Liver (tissue), 9 donors: ENCODE measurements around the gene UNC13C. TPM values are rescaled to one million over a fixed set of nuclear protein-coding genes. Genes with fewer than 3 reads are reported as not detected.

Source experiments
- DNase-seq: peaks from one replicate; pipeline ENCODE4 v3.0.0-alpha.2; 2017; ENCODE audit warnings: low spot score
- H3K27ac ChIP-seq, 2 donors: one replicate each; pipeline ENCODE4 v1.7.0; 2013; ENCODE audit warnings: inconsistent platforms in 2 of 2, low read length in 2 of 2, control low read depth in 1 of 2, low read depth in 1 of 2, mild to moderate bottlenecking in 1 of 2
- H3K27me3 ChIP-seq, 4 donors: one replicate each; pipeline versions ENCODE4 v1.6.1 to v1.7.0; 2013; ENCODE audit warnings: low read length in 3 of 4, inconsistent platforms in 1 of 4, mild to moderate bottlenecking in 1 of 4, moderate library complexity in 1 of 4; ENCODE audit not compliant: control insufficient read depth in 4 of 4, insufficient read depth in 4 of 4
- H3K36me3 ChIP-seq, 4 donors: one replicate each; pipeline versions ENCODE4 v1.6.1 to v1.7.0; 2013; ENCODE audit warnings: low read length in 3 of 4, mild to moderate bottlenecking in 3 of 4, low read depth in 1 of 4, moderate library complexity in 1 of 4; ENCODE audit not compliant: control insufficient read depth in 4 of 4, insufficient read depth in 3 of 4
- H3K4me1 ChIP-seq, 4 donors: one replicate each; pipeline versions ENCODE4 v1.6.1 to v1.7.0; 2013; ENCODE audit warnings: low read length in 3 of 4, mild to moderate bottlenecking in 3 of 4, moderate library complexity in 1 of 4; ENCODE audit not compliant: control insufficient read depth in 4 of 4, insufficient read depth in 4 of 4
- H3K4me3 ChIP-seq, 3 donors: one replicate each; pipeline versions ENCODE4 v1.6.1 to v1.7.0; 2013; ENCODE audit warnings: low read length in 3 of 3, control low read depth in 1 of 3, low read depth in 1 of 3, mild to moderate bottlenecking in 1 of 3
- H3K9ac ChIP-seq, 2 donors: one replicate each; pipeline ENCODE4 v1.7.0; 2013; ENCODE audit warnings: low read length in 2 of 2, mild to moderate bottlenecking in 2 of 2, moderate library complexity in 2 of 2, control low read depth in 1 of 2, low read depth in 1 of 2
- H3K9me3 ChIP-seq, 4 donors: one replicate each; pipeline versions ENCODE4 v1.6.1 to v1.7.0; 2013; ENCODE audit warnings: low read length in 3 of 4; ENCODE audit not compliant: control insufficient read depth in 4 of 4
- EGR1 ChIP-seq, 2 donors: IDR thresholded peaks; 2 replicates each; pipeline ENCODE4 v1.6.1; 2016 to 2018; ENCODE audit warnings: antibody characterized with exemption in 2 of 2, low read depth in 2 of 2
- FOXA1 ChIP-seq: IDR thresholded peaks from 2 replicates; pipeline ENCODE4 v1.6.1; 2016; ENCODE audit warnings: antibody characterized with exemption
- FOXA2 ChIP-seq: IDR thresholded peaks from 2 replicates; pipeline ENCODE4 v1.6.1; 2016; ENCODE audit warnings: antibody characterized with exemption
- GABPA ChIP-seq, 2 donors: IDR thresholded peaks in 1 of 2; conservative IDR thresholded peaks in 1 of 2; 2 replicates each; pipeline ENCODE4 v1.6.1; 2016; ENCODE audit warnings: antibody characterized with exemption in 2 of 2, mild to moderate bottlenecking in 1 of 2, moderate library complexity in 1 of 2
- HNF4A ChIP-seq, 2 donors: conservative IDR thresholded peaks; 2 replicates each; pipeline ENCODE4 v1.6.1; 2016; ENCODE audit warnings: antibody characterized with exemption in 2 of 2, mild to moderate bottlenecking in 2 of 2
- HNF4G ChIP-seq: IDR thresholded peaks from 2 replicates; pipeline ENCODE4 v1.6.1; 2016; ENCODE audit warnings: antibody characterized with exemption
- JUND ChIP-seq, 2 donors: IDR thresholded peaks; 2 replicates each; pipeline ENCODE4 v1.6.1; 2016; ENCODE audit warnings: antibody characterized with exemption in 2 of 2
- NR2F2 ChIP-seq: IDR thresholded peaks from 2 replicates; pipeline ENCODE4 v1.6.1; 2016; ENCODE audit warnings: antibody characterized with exemption
- RAD21 ChIP-seq, 2 donors: IDR thresholded peaks; 2 replicates each; pipeline ENCODE4 v1.6.1; 2016; ENCODE audit warnings: antibody characterized with exemption in 2 of 2, mild to moderate bottlenecking in 2 of 2
- RXRA ChIP-seq, 2 donors: IDR thresholded peaks; 2 replicates each; pipeline ENCODE4 v1.6.1; 2017 to 2018; ENCODE audit warnings: antibody characterized with exemption in 2 of 2, mild to moderate bottlenecking in 1 of 2
- SP1 ChIP-seq: IDR thresholded peaks from 2 replicates; pipeline ENCODE4 v1.6.1; 2018; ENCODE audit warnings: antibody characterized with exemption, mild to moderate bottlenecking
- TAF1 ChIP-seq: conservative IDR thresholded peaks from 2 replicates; pipeline ENCODE4 v1.6.1; 2016; ENCODE audit warnings: antibody characterized with exemption, mild to moderate bottlenecking
- YY1 ChIP-seq: IDR thresholded peaks from 2 replicates; pipeline ENCODE4 v1.6.1; 2016; ENCODE audit warnings: antibody characterized with exemption, mild to moderate bottlenecking
- WGBS: extraction: QIAGEN DNeasy Blood & Tissue Kit; methylation state at CpG from one replicate; pipeline ENCODE4 v1.1.7; 2013; 5-methylcytosine and 5-hydroxymethylcytosine counted together
- polyA plus RNA-seq, 2 donors: library from polyadenylated mRNA; stranded (reverse) in 1 of 2; unstranded in 1 of 2; fragments of 200-250 nt in 1 of 2; fragments of >200 nt in 1 of 2; fragmentation: Nextera tagmentation in 1 of 2; extraction: Ambion mirVana in 1 of 2; gene quantifications; one replicate each; pipeline versions ENCODE4 v1.2.1 to v1.2.3, GENCODE V29; 2013 to 2015
- total RNA-seq, 2 donors: library from RNA; depleted of rRNA; stranded (reverse); fragments of >200 nt; gene quantifications; one replicate each; pipeline ENCODE4 v1.2.3, GENCODE V29; 2014
- TF ChIP-seq, protein P1 (sequence below): IDR thresholded peaks from 2 replicates; pipeline ENCODE4 v1.6.1; 2016; ENCODE audit warnings: antibody characterized with exemption
- TF ChIP-seq, protein P2 (sequence below): IDR thresholded peaks from 2 replicates; pipeline ENCODE4 v1.6.1; 2016; ENCODE audit warnings: antibody characterized with exemption, mild to moderate bottlenecking
- TF ChIP-seq, protein P3 (sequence below): fragments of 150-350 bp; IDR thresholded peaks from 2 replicates; pipeline ENCODE4 v1.5.1; 2017; ENCODE audit warnings: improper control_type of control experiment, low read depth, low read length; ENCODE audit not compliant: missing input control
- TF ChIP-seq, protein P4 (sequence below): IDR thresholded peaks from 2 replicates; pipeline ENCODE4 v1.6.1; 2016; ENCODE audit warnings: antibody characterized with exemption
- TF ChIP-seq, protein P5 (sequence below): IDR thresholded peaks from 2 replicates; pipeline ENCODE4 v1.6.1; 2016; ENCODE audit warnings: antibody characterized with exemption
- donor health status: healthy.
- donor health status: healthy.
- donor health status: healthy.
- donor health status: healthy.
- donor health status: healthy.

The UNC13C gene
- total and polyA plus RNA-seq, 4 donors: 0.19 TPM; not detected in 3

DNA sequence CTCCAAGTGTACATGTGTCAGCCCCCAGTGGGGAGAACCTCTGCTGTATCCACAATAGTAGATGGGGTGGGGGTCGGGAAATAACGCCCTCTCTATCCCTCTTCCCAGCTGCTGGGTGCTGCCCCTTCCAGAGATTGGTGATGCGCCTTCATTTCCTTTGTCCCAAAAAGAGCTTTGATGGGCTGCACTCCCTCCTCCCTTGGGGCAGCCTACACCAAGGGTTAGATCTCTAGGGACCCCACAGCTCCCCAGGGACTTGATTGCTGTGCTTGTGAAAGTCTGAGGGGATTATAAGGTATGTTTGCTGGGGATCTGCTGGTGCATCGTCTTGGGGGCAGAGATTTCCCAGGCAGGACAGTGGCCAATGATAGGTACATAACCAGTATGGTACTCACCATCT, 105.3 kb downstream of the UNC13C start:
- no peak for DNase-seq
- no peak overlapping the region for H3K4me3 ChIP-seq
- peaks cover 0 to 5% (median 0%) of the 10 kb centered on the region in 4 donors for H3K27me3 ChIP-seq
- no peaks in the 10 kb centered on the region for H3K36me3 ChIP-seq
- H3K9ac ChIP-seq: no peak overlapping the region
- peaks cover 0 to 3% (median 0%) of the 10 kb centered on the region in 4 donors for H3K4me1 ChIP-seq
- TF ChIP-seq FOXA1 (no peak), RAD21 (IDR thresholded peaks at IDR 0.05) (no peak), SP1 (no peak), HNF4G (no peak), YY1 (no peak), FOXA2 (no peak), TAF1 (no peak), EGR1 (IDR thresholded peaks at IDR 0.05; ENCODE audit: low read depth in 2 of 2) (no peak)
- TF ChIP-seq, protein P1, sequence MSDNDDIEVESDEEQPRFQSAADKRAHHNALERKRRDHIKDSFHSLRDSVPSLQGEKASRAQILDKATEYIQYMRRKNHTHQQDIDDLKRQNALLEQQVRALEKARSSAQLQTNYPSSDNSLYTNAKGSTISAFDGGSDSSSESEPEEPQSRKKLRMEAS: no peak
- TF ChIP-seq, protein P2, sequence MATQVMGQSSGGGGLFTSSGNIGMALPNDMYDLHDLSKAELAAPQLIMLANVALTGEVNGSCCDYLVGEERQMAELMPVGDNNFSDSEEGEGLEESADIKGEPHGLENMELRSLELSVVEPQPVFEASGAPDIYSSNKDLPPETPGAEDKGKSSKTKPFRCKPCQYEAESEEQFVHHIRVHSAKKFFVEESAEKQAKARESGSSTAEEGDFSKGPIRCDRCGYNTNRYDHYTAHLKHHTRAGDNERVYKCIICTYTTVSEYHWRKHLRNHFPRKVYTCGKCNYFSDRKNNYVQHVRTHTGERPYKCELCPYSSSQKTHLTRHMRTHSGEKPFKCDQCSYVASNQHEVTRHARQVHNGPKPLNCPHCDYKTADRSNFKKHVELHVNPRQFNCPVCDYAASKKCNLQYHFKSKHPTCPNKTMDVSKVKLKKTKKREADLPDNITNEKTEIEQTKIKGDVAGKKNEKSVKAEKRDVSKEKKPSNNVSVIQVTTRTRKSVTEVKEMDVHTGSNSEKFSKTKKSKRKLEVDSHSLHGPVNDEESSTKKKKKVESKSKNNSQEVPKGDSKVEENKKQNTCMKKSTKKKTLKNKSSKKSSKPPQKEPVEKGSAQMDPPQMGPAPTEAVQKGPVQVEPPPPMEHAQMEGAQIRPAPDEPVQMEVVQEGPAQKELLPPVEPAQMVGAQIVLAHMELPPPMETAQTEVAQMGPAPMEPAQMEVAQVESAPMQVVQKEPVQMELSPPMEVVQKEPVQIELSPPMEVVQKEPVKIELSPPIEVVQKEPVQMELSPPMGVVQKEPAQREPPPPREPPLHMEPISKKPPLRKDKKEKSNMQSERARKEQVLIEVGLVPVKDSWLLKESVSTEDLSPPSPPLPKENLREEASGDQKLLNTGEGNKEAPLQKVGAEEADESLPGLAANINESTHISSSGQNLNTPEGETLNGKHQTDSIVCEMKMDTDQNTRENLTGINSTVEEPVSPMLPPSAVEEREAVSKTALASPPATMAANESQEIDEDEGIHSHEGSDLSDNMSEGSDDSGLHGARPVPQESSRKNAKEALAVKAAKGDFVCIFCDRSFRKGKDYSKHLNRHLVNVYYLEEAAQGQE: no peak
- TF ChIP-seq, protein P3, sequence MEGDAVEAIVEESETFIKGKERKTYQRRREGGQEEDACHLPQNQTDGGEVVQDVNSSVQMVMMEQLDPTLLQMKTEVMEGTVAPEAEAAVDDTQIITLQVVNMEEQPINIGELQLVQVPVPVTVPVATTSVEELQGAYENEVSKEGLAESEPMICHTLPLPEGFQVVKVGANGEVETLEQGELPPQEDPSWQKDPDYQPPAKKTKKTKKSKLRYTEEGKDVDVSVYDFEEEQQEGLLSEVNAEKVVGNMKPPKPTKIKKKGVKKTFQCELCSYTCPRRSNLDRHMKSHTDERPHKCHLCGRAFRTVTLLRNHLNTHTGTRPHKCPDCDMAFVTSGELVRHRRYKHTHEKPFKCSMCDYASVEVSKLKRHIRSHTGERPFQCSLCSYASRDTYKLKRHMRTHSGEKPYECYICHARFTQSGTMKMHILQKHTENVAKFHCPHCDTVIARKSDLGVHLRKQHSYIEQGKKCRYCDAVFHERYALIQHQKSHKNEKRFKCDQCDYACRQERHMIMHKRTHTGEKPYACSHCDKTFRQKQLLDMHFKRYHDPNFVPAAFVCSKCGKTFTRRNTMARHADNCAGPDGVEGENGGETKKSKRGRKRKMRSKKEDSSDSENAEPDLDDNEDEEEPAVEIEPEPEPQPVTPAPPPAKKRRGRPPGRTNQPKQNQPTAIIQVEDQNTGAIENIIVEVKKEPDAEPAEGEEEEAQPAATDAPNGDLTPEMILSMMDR: no peak
- H3K27ac ChIP-seq: no peak overlapping the region
- H3K9me3 ChIP-seq: no peaks in the 10 kb centered on the region
- 63% methylated on average over 4 of the region's 4 CpGs for WGBS

DNA sequence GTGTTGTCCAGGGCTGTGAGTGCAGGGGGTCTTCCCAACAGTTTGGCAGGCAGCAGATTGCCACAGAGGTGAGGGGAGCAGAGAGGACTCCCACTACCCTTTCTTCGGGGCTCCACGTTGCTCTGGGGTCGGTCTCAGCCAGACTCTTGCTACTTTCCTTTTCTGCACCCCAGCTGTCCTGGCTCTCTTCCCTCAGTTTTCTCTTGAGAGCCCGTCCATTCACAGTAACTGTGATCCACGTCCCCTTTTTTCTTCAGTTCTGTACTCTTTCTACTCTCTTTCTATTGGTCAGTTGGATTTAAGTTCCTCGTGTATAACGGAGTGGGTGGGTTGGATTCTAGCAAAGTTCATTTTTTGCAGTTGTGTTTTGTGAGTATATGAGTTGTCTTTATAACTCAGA, 105.8 kb downstream of the UNC13C start:
- Histone ChIP-seq H3K4me1 (peaks cover 0 to 3% (median 0%) of the 10 kb centered on the region in 4 donors), H3K27ac (no peak overlapping the region), H3K9ac (no peak overlapping the region), H3K36me3 (no peaks in the 10 kb centered on the region), H3K4me3 (no peak overlapping the region), H3K9me3 (no peaks in the 10 kb centered on the region), H3K27me3 (peaks cover 0 to 5% (median 0%) of the 10 kb centered on the region in 4 donors)
- TF ChIP-seq JUND (IDR thresholded peaks at IDR 0.05): no peak
- no peak for TF ChIP-seq FOXA2
- TF ChIP-seq TAF1: no peak
- TF ChIP-seq HNF4G: no peak
- TF ChIP-seq RAD21 (IDR thresholded peaks at IDR 0.05): no peak
- TF ChIP-seq, protein P3: no peak
- no peak for TF ChIP-seq EGR1 (IDR thresholded peaks at IDR 0.05; ENCODE audit: low read depth in 2 of 2)
- TF ChIP-seq, protein P4, sequence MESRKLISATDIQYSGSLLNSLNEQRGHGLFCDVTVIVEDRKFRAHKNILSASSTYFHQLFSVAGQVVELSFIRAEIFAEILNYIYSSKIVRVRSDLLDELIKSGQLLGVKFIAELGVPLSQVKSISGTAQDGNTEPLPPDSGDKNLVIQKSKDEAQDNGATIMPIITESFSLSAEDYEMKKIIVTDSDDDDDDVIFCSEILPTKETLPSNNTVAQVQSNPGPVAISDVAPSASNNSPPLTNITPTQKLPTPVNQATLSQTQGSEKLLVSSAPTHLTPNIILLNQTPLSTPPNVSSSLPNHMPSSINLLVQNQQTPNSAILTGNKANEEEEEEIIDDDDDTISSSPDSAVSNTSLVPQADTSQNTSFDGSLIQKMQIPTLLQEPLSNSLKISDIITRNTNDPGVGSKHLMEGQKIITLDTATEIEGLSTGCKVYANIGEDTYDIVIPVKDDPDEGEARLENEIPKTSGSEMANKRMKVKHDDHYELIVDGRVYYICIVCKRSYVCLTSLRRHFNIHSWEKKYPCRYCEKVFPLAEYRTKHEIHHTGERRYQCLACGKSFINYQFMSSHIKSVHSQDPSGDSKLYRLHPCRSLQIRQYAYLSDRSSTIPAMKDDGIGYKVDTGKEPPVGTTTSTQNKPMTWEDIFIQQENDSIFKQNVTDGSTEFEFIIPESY: no peak
- no peak for TF ChIP-seq YY1
- no peak for TF ChIP-seq SP1
- TF ChIP-seq, protein P2: no peak
- TF ChIP-seq GABPA (IDR thresholded peaks at IDR 0.05 in 1 of 2, conservative IDR thresholded peaks at IDR 0.05 in 1 of 2): no peak
- TF ChIP-seq, protein P5, sequence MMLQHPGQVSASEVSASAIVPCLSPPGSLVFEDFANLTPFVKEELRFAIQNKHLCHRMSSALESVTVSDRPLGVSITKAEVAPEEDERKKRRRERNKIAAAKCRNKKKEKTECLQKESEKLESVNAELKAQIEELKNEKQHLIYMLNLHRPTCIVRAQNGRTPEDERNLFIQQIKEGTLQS: no peak
- no peak for TF ChIP-seq HNF4A (conservative IDR thresholded peaks at IDR 0.05)
- TF ChIP-seq, protein P1: no peak
- no peak for TF ChIP-seq RXRA (IDR thresholded peaks at IDR 0.05)
- TF ChIP-seq FOXA1: no peak
- TF ChIP-seq NR2F2: no peak
- no peak for DNase-seq
- 78% methylated on average over 7 of the region's 7 CpGs for WGBS
